ENCODE results near the gene OLIG2.

The OLIG2 gene

GRCh38 chr21:33023574-33024200 is 2.0 kb upstream of the OLIG2 start:
- H3K27me3 Mint-ChIP-seq: peaks cover 73 to 86% of the 10 kb centered on the region in 2 donors
- peak overlapping the region; percentile 53 to 70 for H3K4me3 Mint-ChIP-seq

GRCh38 chr21:33024201-33025103 is 1.3 kb upstream of the OLIG2 start:
- H3K4me3 Mint-ChIP-seq: peak overlapping the region; percentile 1 to 70
- peak overlapping the region; percentile 90 for H3K27ac Mint-ChIP-seq
- ATAC-seq (replicated peaks) (no peak), DNase-seq (no peak)
- H3K27me3 Mint-ChIP-seq: peaks cover 70 to 86% of the 10 kb centered on the region in 2 donors
- peaks cover 7 to 8% of the 10 kb centered on the region in 2 donors for H3K36me3 Mint-ChIP-seq
- peaks cover 0 to 3% of the 10 kb centered on the region in 2 donors for H3K9me3 Mint-ChIP-seq
- peaks cover 32 to 56% of the 10 kb centered on the region in 2 donors for H3K4me1 Mint-ChIP-seq

More at GRCh38 chr21:33023574-33024200, 2.0 kb upstream of the OLIG2 start:
- Mint-ChIP-seq H3K36me3 (peaks cover 7 to 8% of the 10 kb centered on the region in 2 donors), H3K27ac (peak overlapping the region; percentile 90), H3K9me3 (peaks cover 0 to 3% of the 10 kb centered on the region in 2 donors), H3K4me1 (peaks cover 36 to 60% of the 10 kb centered on the region in 2 donors)
- DNase-seq (no peak), ATAC-seq (replicated peaks) (no peak)

GRCh38 chr21:33025106-33025488 is 638 bp upstream of the OLIG2 start:
- H3K4me3 Mint-ChIP-seq: no peak overlapping the region
- no peak for ATAC-seq (replicated peaks)

GRCh38 chr21:33026443-33026858 is 716 bp downstream of the OLIG2 start:
- Mint-ChIP-seq H3K36me3 (peaks cover 7 to 8% of the 10 kb centered on the region in 2 donors), H3K4me3 (peak overlapping the region; percentile 59 to 61), H3K4me1 (peaks cover 29 to 54% of the 10 kb centered on the region in 2 donors), H3K27ac (peak overlapping the region; percentile 90), H3K27me3 (peaks cover 74 to 87% of the 10 kb centered on the region in 2 donors), H3K9me3 (peaks cover 0 to 3% of the 10 kb centered on the region in 2 donors)
- DNase-seq (no peak), ATAC-seq (replicated peaks) (no peak)

More at GRCh38 chr21:33025106-33025488, 638 bp upstream of the OLIG2 start:
- DNase-seq: no peak
- Mint-ChIP-seq H3K36me3 (peaks cover 7 to 8% of the 10 kb centered on the region in 2 donors), H3K4me1 (peaks cover 33 to 58% of the 10 kb centered on the region in 2 donors), H3K27ac (no peak overlapping the region), H3K27me3 (peaks cover 73 to 87% of the 10 kb centered on the region in 2 donors), H3K9me3 (peaks cover 0 to 3% of the 10 kb centered on the region in 2 donors)

- peak overlapping the region; percentile 59 to 61 for H3K4me3 Mint-ChIP-seq
- H3K27ac Mint-ChIP-seq: peak overlapping the region; percentile 90
- H3K27me3 Mint-ChIP-seq: peaks cover 73 to 87% of the 10 kb centered on the region in 2 donors
- DNase-seq (no peak), ATAC-seq (replicated peaks) (no peak)
- H3K9me3 Mint-ChIP-seq: peaks cover 0 to 3% of the 10 kb centered on the region in 2 donors
- peaks cover 29 to 54% of the 10 kb centered on the region in 2 donors for H3K4me1 Mint-ChIP-seq
- peaks cover 7 to 8% of the 10 kb centered on the region in 2 donors for H3K36me3 Mint-ChIP-seq
Measured at GRCh38 chr21:33026878-33027400, 1.2 kb downstream of the OLIG2 start.

GRCh38 chr21:33027401-33028286 is 1.9 kb downstream of the OLIG2 start:
- Mint-ChIP-seq H3K4me3 (peak overlapping the region; percentile 71 to 76), H3K9me3 (peaks cover 0 to 3% of the 10 kb centered on the region in 2 donors), H3K27me3 (peaks cover 71 to 87% of the 10 kb centered on the region in 2 donors), H3K27ac (peak overlapping the region; percentile 95), H3K4me1 (peaks cover 26 to 49% of the 10 kb centered on the region in 2 donors), H3K36me3 (peaks cover 5 to 8% of the 10 kb centered on the region in 2 donors)
- DNase-seq (no peak), ATAC-seq (replicated peaks) (no peak)

GRCh38 chr21:33028287-33028670 is 2.5 kb downstream of the OLIG2 start:
- H3K36me3 Mint-ChIP-seq: peaks cover 4 to 8% of the 10 kb centered on the region in 2 donors
- peak overlapping the region; percentile 71 to 76 for H3K4me3 Mint-ChIP-seq
- peaks cover 25 to 46% of the 10 kb centered on the region in 2 donors for H3K4me1 Mint-ChIP-seq
- peaks cover 0 to 3% of the 10 kb centered on the region in 2 donors for H3K9me3 Mint-ChIP-seq
- DNase-seq (no peak), ATAC-seq (replicated peaks) (no peak)
- H3K27me3 Mint-ChIP-seq: peaks cover 70 to 88% of the 10 kb centered on the region in 2 donors
- peak overlapping the region; percentile 95 for H3K27ac Mint-ChIP-seq

GRCh38 chr21:33028773-33029384 is 3.1 kb downstream of the OLIG2 start:
- DNase-seq (no peak), ATAC-seq (replicated peaks) (no peak)
- peak overlapping the region; percentile 41 to 62 for H3K4me3 Mint-ChIP-seq
- peak overlapping the region; percentile 86 for H3K27ac Mint-ChIP-seq
- H3K36me3 Mint-ChIP-seq: peaks cover 4 to 8% of the 10 kb centered on the region in 2 donors
- H3K9me3 Mint-ChIP-seq: peaks cover 0 to 3% of the 10 kb centered on the region in 2 donors
- H3K4me1 Mint-ChIP-seq: peaks cover 22 to 40% of the 10 kb centered on the region in 2 donors
- H3K27me3 Mint-ChIP-seq: peaks cover 72 to 88% of the 10 kb centered on the region in 2 donors

- Mint-ChIP-seq H3K9me3 (peaks cover 0 to 2% of the 10 kb centered on the region in 2 donors), H3K4me3 (peak overlapping the region; percentile 11 to 59), H3K27me3 (peaks cover 72 to 88% of the 10 kb centered on the region in 2 donors), H3K36me3 (peaks cover 4 to 8% of the 10 kb centered on the region in 2 donors), H3K27ac (peak overlapping the region; percentile 86), H3K4me1 (peaks cover 17 to 34% of the 10 kb centered on the region in 2 donors)
- no peak for DNase-seq
- ATAC-seq (replicated peaks): no peak
Measured at GRCh38 chr21:33029385-33029921, 3.7 kb downstream of the OLIG2 start.

- no peak overlapping the region for H3K4me3 Mint-ChIP-seq
- H3K27me3 Mint-ChIP-seq: peaks cover 72 to 88% of the 10 kb centered on the region in 2 donors
- DNase-seq (no peak), ATAC-seq (replicated peaks) (no peak)
- H3K9me3 Mint-ChIP-seq: peaks cover 0 to 2% of the 10 kb centered on the region in 2 donors
- H3K4me1 Mint-ChIP-seq: peaks cover 17 to 34% of the 10 kb centered on the region in 2 donors
- peaks cover 4 to 8% of the 10 kb centered on the region in 2 donors for H3K36me3 Mint-ChIP-seq
- no peak overlapping the region for H3K27ac Mint-ChIP-seq
Measured at GRCh38 chr21:33029975-33030461, 4.3 kb downstream of the OLIG2 start.

GRCh38 chr21:33030633-33031032 is 4.9 kb downstream of the OLIG2 start:
- peaks cover 0 to 2% of the 10 kb centered on the region in 2 donors for H3K9me3 Mint-ChIP-seq
- H3K27me3 Mint-ChIP-seq: peaks cover 72 to 92% of the 10 kb centered on the region in 2 donors
- DNase-seq (no peak), ATAC-seq (replicated peaks) (no peak)
- peaks cover 4 to 8% of the 10 kb centered on the region in 2 donors for H3K36me3 Mint-ChIP-seq
- H3K4me3 Mint-ChIP-seq: no peak overlapping the region
- H3K4me1 Mint-ChIP-seq: peaks cover 17 to 34% of the 10 kb centered on the region in 2 donors
- no peak overlapping the region for H3K27ac Mint-ChIP-seq

GRCh38 chr21:33031152-33031911 is 5.6 kb downstream of the OLIG2 start:
- Mint-ChIP-seq H3K4me3 (no peak overlapping the region), H3K27me3 (peaks cover 67 to 90% of the 10 kb centered on the region in 2 donors), H3K9me3 (no peaks in the 10 kb centered on the region), H3K27ac (no peak overlapping the region), H3K4me1 (peaks cover 11 to 29% of the 10 kb centered on the region in 2 donors), H3K36me3 (peaks cover 1 to 3% of the 10 kb centered on the region in 2 donors)
- no peak for ATAC-seq (replicated peaks)
- DNase-seq: no peak
